Epithelial cell of proximal tubule (primary cell): ENCODE measurements around the gene CXCL10. TPM values are rescaled to one million over a fixed set of nuclear protein-coding genes. Genes with fewer than 3 reads are reported as not detected.

ENCODE experiments used
- DNase-seq: peaks from one replicate; pipeline ENCODE4 v3.0.0-alpha.2; 2011; ENCODE audit warnings: low read depth
- H3K4me3 ChIP-seq: 2 replicates; pipeline ENCODE4 v1.5.1; 2011; ENCODE audit warnings: low read depth, mild to moderate bottlenecking, low read length
- total RNA-seq: library from RNA; depleted of rRNA; stranded (reverse); fragments of >200 nt; gene quantifications from 2 replicates; pipeline ENCODE4 v1.2.3, GENCODE V29; 2015
- TF ChIP-seq, protein P1 (sequence below): conservative IDR thresholded peaks from 2 replicates; pipeline ENCODE4 v1.5.1; 2012; ENCODE audit warnings: low read depth, mild to moderate bottlenecking, low read length

CXCL10 gene
- total RNA-seq = 0.29 TPM in 1 of 2 replicates, not detected in the other

DNA sequence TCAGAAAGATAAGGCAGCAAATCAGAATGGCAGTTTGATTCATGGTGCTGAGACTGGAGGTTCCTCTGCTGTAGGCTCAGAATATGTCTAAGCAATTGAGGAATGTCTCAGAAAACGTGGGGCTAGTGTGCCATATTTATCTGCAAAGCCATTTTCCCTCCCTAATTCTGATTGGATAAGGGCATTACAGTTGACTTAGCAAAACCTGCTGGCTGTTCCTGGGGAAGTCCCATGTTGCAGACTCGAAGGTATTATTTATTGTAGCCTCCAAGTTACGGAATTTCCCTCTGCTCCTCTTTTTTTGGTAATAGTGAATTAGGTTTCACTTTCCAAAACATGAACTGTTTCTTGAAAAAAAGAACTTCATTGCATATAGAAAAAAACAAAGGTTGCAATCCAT is at the start of gene CXCL10:
Gene CXCL10, minus strand, starts transcription at position 109 of the 400 bp plus-strand sequence. Its CDS starts 66 bp downstream, at position 43.
- TF ChIP-seq, protein P1, sequence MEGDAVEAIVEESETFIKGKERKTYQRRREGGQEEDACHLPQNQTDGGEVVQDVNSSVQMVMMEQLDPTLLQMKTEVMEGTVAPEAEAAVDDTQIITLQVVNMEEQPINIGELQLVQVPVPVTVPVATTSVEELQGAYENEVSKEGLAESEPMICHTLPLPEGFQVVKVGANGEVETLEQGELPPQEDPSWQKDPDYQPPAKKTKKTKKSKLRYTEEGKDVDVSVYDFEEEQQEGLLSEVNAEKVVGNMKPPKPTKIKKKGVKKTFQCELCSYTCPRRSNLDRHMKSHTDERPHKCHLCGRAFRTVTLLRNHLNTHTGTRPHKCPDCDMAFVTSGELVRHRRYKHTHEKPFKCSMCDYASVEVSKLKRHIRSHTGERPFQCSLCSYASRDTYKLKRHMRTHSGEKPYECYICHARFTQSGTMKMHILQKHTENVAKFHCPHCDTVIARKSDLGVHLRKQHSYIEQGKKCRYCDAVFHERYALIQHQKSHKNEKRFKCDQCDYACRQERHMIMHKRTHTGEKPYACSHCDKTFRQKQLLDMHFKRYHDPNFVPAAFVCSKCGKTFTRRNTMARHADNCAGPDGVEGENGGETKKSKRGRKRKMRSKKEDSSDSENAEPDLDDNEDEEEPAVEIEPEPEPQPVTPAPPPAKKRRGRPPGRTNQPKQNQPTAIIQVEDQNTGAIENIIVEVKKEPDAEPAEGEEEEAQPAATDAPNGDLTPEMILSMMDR = no peak
- no peak for DNase-seq
- no peak within 1 kb of the TSS for H3K4me3 ChIP-seq

- H3K4me3 ChIP-seq = no peak overlapping the region
- TF ChIP-seq, protein P1 = no peak
- DNase-seq = no peak
These were observed 49.5 kb upstream of the CXCL10 start for GRCh38 chr4:76072760-76073159.

- peak; percentile 25 for DNase-seq
- H3K4me3 ChIP-seq = no peak overlapping the region
- TF ChIP-seq, protein P1 = peak; percentile 90
These were observed 44.5 kb upstream of the CXCL10 start for GRCh38 chr4:76067652-76068286.

GRCh38 chr4:76066546-76066945 is 43.2 kb upstream of the CXCL10 start:
- H3K4me3 ChIP-seq = no peak overlapping the region
- TF ChIP-seq, protein P1 = no peak

GRCh38 chr4:76061982-76062381 is 38.7 kb upstream of the CXCL10 start:
- H3K4me3 ChIP-seq = no peak overlapping the region
- TF ChIP-seq, protein P1 = no peak
- DNase-seq = no peak

More at GRCh38 chr4:76066546-76066945, 43.2 kb upstream of the CXCL10 start:
- no peak for DNase-seq

GRCh38 chr4:76061421-76061820 is 38.1 kb upstream of the CXCL10 start:
- H3K4me3 ChIP-seq = no peak overlapping the region
- DNase-seq = no peak
- TF ChIP-seq, protein P1 = no peak

DNA sequence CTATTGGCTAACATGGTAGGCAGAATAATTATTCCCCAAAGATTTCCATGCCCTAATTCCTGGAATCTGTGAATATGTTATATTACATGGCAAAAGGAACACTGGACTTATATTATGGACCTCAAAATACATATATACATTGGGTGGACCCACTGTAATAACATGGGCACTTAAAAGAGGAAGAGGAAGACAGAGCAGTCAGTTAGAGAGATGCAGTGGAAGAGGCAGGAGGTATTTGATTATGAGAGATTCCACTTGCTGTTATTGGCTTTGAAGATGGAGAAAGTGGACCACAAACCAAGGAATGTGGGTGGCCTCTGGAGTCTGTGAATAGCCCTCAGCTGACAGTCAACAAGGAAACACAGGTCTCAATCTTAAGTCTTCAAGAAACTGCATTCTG is 37.2 kb upstream of the CXCL10 start:
- H3K4me3 ChIP-seq = no peak overlapping the region
- TF ChIP-seq, protein P1 = no peak
- DNase-seq = no peak
